HS-27A (cell line): ENCODE results near the gene SVOPL.
"Not testable (repeated sequence)": the region's sequence is repeated elsewhere in the genome, so short reads cannot be mapped to it uniquely, and the experiment has no call there.

Experiments used
- DNase-seq: peaks from one replicate; pipeline ENCODE4 v3.0.0-alpha.2; 2012; ENCODE audit warnings: low read depth, missing footprints

The SVOPL gene

GRCh38 chr7:138700857-138701536 is at the start of gene SVOPL:
SVOPL (minus strand) TSS chr7:138701362; CDS start chr7:138679045, 22,317 bp downstream.
- no peak for DNase-seq

GRCh38 chr7:138750473-138750872 is 49.3 kb upstream of the SVOPL start:
- DNase-seq: no peak

- no peak for DNase-seq
These were observed 48.8 kb upstream of the SVOPL start for GRCh38 chr7:138749960-138750359.

- no peak for DNase-seq
These were observed 47.5 kb upstream of the SVOPL start for GRCh38 chr7:138748666-138749065.

GRCh38 chr7:138746073-138746472 is 44.9 kb upstream of the SVOPL start:
- DNase-seq: no peak

- DNase-seq: no peak
These were observed 44.0 kb upstream of the SVOPL start for GRCh38 chr7:138745189-138745588.

- DNase-seq: no peak
These were observed 40.2 kb upstream of the SVOPL start for GRCh38 chr7:138741453-138741735.

- no peak for DNase-seq
These were observed 38.7 kb upstream of the SVOPL start for GRCh38 chr7:138739859-138740258.

- DNase-seq: no peak
These were observed 37.6 kb upstream of the SVOPL start for GRCh38 chr7:138738551-138739335.

- DNase-seq: no peak
These were observed 37.0 kb upstream of the SVOPL start for GRCh38 chr7:138738114-138738513.

GRCh38 chr7:138735399-138735798 is 34.2 kb upstream of the SVOPL start:
- no peak for DNase-seq

- not testable (repeated sequence) for DNase-seq
These were observed 30.6 kb upstream of the SVOPL start for GRCh38 chr7:138731733-138732132.

- no peak for DNase-seq
These were observed 28.3 kb upstream of the SVOPL start for GRCh38 chr7:138729444-138729843.

GRCh38 chr7:138727336-138728099 is 26.4 kb upstream of the SVOPL start:
- no peak for DNase-seq

GRCh38 chr7:138726288-138726687 is 25.1 kb upstream of the SVOPL start:
- DNase-seq: no peak

GRCh38 chr7:138720286-138720685 is 19.1 kb upstream of the SVOPL start:
- no peak for DNase-seq

- DNase-seq: no peak
These were observed 15.7 kb upstream of the SVOPL start for GRCh38 chr7:138716889-138717288.

GRCh38 chr7:138713191-138713590 is 12.0 kb upstream of the SVOPL start:
- no peak for DNase-seq

- no peak for DNase-seq
These were observed 11.5 kb upstream of the SVOPL start for GRCh38 chr7:138712652-138713051.

- no peak for DNase-seq
These were observed 9.6 kb upstream of the SVOPL start for GRCh38 chr7:138710536-138711385.

- DNase-seq: no peak
These were observed 4.0 kb upstream of the SVOPL start for GRCh38 chr7:138705167-138705566.

GRCh38 chr7:138701537-138701923 is 368 bp upstream of the SVOPL start:
- DNase-seq: no peak
